A549 (cell line): ENCODE data around the gene KRT38. TPM values are rescaled to one million over a fixed set of nuclear protein-coding genes. Genes with fewer than 3 reads are reported as not detected.
"Not testable (repeated sequence)": the region's sequence is repeated elsewhere in the genome, so short reads cannot be mapped to it uniquely, and the experiment has no call there.

Experiments used
- ATAC-seq, 2 experiments: fragments of 200-7000 bp in 1 of 2; fragments of >200 bp in 1 of 2; cut with Nextera tagmentation in 1 of 2; cut with Tn5 transposase in 1 of 2; 3 replicates each; pipeline versions ENCODE4 v1.8.0 to v1.9.1; 2018 to 2020; ENCODE audit warnings: mild to moderate bottlenecking in 1 of 2, moderate library complexity in 1 of 2
- CTCF ChIA-PET: fragments of 300-600 bp; sonication (Branson Sonifier 250); formaldehyde crosslinking; extraction: SDS; loops from one replicate; lab custom pipeline; 2021; ENCODE audit warnings: antibody characterized with exemption, inconsistent platforms; lab: Yijun Ruan, JAX
- POLR2A ChIA-PET: fragments of 350-600 bp; formaldehyde crosslinking; extraction: SDS; loops from one replicate; lab custom pipeline; 2021; ENCODE audit warnings: antibody characterized with exemption, inconsistent platforms; lab: Yijun Ruan, JAX
- DNase-seq, 2 experiments: peaks; one replicate each; pipeline versions ENCODE4 v3.0.0 to v3.0.0-alpha.2; 2011 to 2016; ENCODE audit warnings: low read depth in 1 of 2, low spot score in 1 of 2
- FAIRE-seq: peaks from 2 replicates; lab custom pipeline; 2011; peaks lifted over from hg19 to GRCh38; lab: Jason Lieb, UNC
- H3K27ac ChIP-seq, 2 experiments: fragments of >200 bp; sonication (Bioruptor Twin); formaldehyde crosslinking; 3 replicates each; pipeline ENCODE4 v1.5.1; 2016 to 2017
- H3K4me1 ChIP-seq: fragments of >200 bp; sonication (Bioruptor Twin); formaldehyde crosslinking; 3 replicates; pipeline ENCODE4 v1.6.1; 2016
- H3K4me2 ChIP-seq: fragments of >200 bp; sonication (Bioruptor Twin); formaldehyde crosslinking; 3 replicates; pipeline ENCODE4 v1.6.1; 2016
- H3K4me3 ChIP-seq: fragments of >200 bp; sonication (Bioruptor Twin); formaldehyde crosslinking; 3 replicates; pipeline ENCODE4 v1.5.1; 2016
- H3K9me3 ChIP-seq: fragments of >200 bp; sonication (Bioruptor Twin); formaldehyde crosslinking; 3 replicates; pipeline ENCODE4 v1.6.1; 2016
- CBX8 ChIP-seq: fragments of 200-600 bp; sonication (generic); IDR thresholded peaks from 2 replicates; pipeline ENCODE4 v1.6.1; 2016
- EHF ChIP-seq: fragments of 250-450 bp; sonication (Bioruptor Pico); IDR thresholded peaks from 2 replicates; pipeline ENCODE4 v1.5.0; 2020; ENCODE audit warnings: mild to moderate bottlenecking
- FOSL2 ChIP-seq, 2 experiments: fragments of 450-650 bp in 1 of 2; fragments of >200 bp in 1 of 2; sonication (Bioruptor Twin) in 1 of 2; formaldehyde crosslinking; IDR thresholded peaks; 2 replicates each; pipeline versions ENCODE4 v1.5.0 to v1.6.1; 2016 to 2020; ENCODE audit warnings: mild to moderate bottlenecking in 1 of 2, moderate library complexity in 1 of 2
- FOXS1 ChIP-seq: fragments of 250-450 bp; sonication (Bioruptor Pico); IDR thresholded peaks from 2 replicates; pipeline ENCODE4 v1.5.0; 2020; ENCODE audit warnings: mild to moderate bottlenecking, moderate library complexity
- GATA3 ChIP-seq: IDR thresholded peaks from 2 replicates; pipeline ENCODE4 v1.6.1; 2012; ENCODE audit warnings: borderline replicate concordance
- HDAC2 ChIP-seq: fragments of 200-600 bp; sonication (generic); IDR thresholded peaks from 2 replicates; pipeline ENCODE4 v1.6.1; 2016
- HOXA7 ChIP-seq: fragments of 250-450 bp; sonication (Bioruptor Pico); IDR thresholded peaks from 2 replicates; pipeline ENCODE4 v1.5.0; 2020; ENCODE audit warnings: mild to moderate bottlenecking, moderate library complexity
- MAZ ChIP-seq: fragments of 150-350 bp; IDR thresholded peaks from 2 replicates; pipeline ENCODE4 v1.6.1; 2014; ENCODE audit warnings: antibody characterized with exemption, low read depth, low read length, borderline replicate concordance
- MYC ChIP-seq: IDR thresholded peaks from 2 replicates; pipeline ENCODE4 v1.6.1; 2012; ENCODE audit warnings: mild to moderate bottlenecking, inconsistent platforms, low read length, improper control_type of control experiment, borderline replicate concordance
- POLR2AphosphoS2 ChIP-seq: conservative IDR thresholded peaks from 2 replicates; pipeline ENCODE4 v1.6.1; 2012; ENCODE audit warnings: low read length, improper control_type of control experiment, inconsistent platforms
- RAD21 ChIP-seq, 2 experiments: fragments of >200 bp in 1 of 2; sonication (Bioruptor Twin) in 1 of 2; formaldehyde crosslinking in 1 of 2; IDR thresholded peaks in 1 of 2; conservative IDR thresholded peaks in 1 of 2; 2 replicates in 1 of 2; 3 replicates in 1 of 2; pipeline ENCODE4 v1.6.1; 2012 to 2018; ENCODE audit warnings: inconsistent platforms in 1 of 2
- RCOR1 ChIP-seq: fragments of 150-350 bp; IDR thresholded peaks from 2 replicates; pipeline ENCODE4 v1.6.1; 2014; ENCODE audit warnings: antibody characterized with exemption, low read length, low read depth
- RNF2 ChIP-seq: fragments of 200-600 bp; sonication (generic); IDR thresholded peaks from 2 replicates; pipeline ENCODE4 v1.6.1; 2016; ENCODE audit warnings: low read depth, mild to moderate bottlenecking, antibody characterized with exemption, moderate library complexity, borderline replicate concordance
- SMC3 ChIP-seq: fragments of >200 bp; sonication (Bioruptor Twin); formaldehyde crosslinking; IDR thresholded peaks from 3 replicates; pipeline ENCODE4 v1.6.1; 2018; ENCODE audit warnings: inconsistent platforms
- WGBS: methylation state at CpG from one replicate; pipeline ENCODE4 v1.1.6; 2017; ENCODE audit errors: missing lambda C conversion rate; 5-methylcytosine and 5-hydroxymethylcytosine counted together
- polyA plus RNA-seq, 4 experiments: library from polyadenylated mRNA; depleted of rRNA in 3 of 4; stranded (reverse); fragments of >200 nt; fragmentation: RNase III in 1 of 4; extraction: RNeasy Plus Mini Kit Qiagen cat#74134 plus additional on column Dnase treatment in 1 of 4; gene quantifications; 2 replicates in 3 of 4; 3 replicates in 1 of 4; pipeline ENCODE4 v1.2.3, GENCODE V29; 2011 to 2017
- TF ChIP-seq, protein P1 (sequence below): IDR thresholded peaks from 2 replicates; pipeline ENCODE4 v1.6.1; 2012; ENCODE audit warnings: low read depth, borderline replicate concordance
- TF ChIP-seq, protein P2 (sequence below): fragments of 250-450 bp; sonication (Bioruptor Pico); IDR thresholded peaks from 2 replicates; pipeline ENCODE4 v1.5.0; 2021; ENCODE audit warnings: mild to moderate bottlenecking, moderate library complexity, borderline replicate concordance

Gene KRT38
- polyA plus RNA-seq, 2 of the 4 experiments (the other 2 are of a cell fraction) = not detected

DNA sequence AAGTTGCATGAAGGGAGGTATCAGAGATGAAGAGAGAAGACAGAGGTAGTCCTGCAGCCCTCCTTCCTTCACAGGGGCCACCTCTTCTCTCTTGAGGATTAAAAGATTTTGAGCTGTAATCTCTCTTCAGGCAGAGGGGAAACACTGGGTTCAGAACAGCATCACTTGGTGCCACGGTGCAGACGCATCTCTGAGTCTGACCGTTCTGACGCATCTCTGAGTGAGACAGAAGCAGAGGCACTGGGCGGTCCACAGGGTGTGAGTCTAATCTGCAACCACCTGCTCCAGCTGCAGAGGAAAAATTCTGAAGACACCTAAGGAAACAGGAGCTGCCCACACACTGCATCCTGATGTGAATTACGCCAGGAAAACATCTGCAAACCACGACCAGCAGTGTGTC lies 11.1 kb downstream of the KRT38 start (continued):
- TF ChIP-seq EHF (CRISPR knock-in tag) = no peak

DNA sequence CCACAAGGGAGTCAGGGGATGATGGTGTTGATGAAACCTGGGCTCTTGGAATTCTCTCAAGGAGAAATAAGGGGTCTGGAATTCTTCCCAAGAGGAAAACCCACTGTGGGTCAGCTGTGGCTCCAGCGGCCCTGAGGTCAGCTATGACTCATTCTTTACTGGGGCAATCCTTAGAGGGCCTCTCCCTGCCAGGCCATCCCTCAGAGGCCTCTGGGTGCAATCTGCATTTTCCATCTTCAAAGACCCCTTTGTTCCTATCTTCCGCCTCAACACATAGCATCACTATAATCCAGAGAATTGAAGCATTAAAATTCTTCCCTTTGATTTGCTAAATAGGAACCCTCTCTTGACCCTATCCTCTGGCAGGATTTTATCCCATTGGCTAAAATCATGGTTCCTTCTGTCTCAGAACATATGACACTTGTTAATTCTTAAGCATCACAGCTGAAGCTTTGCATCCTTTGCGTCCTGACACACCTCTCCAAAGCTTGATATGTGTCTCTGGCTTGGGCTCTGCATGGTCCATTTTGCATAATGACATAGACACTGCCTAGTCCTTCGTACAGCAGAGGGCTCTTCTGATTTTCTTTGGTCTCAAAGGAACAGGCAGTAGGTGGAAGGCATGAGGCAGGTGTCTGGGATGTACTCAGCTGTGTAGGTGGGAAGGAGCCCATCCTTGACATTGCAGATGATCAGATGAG lies 12.0 kb downstream of the KRT38 start:
- Histone ChIP-seq H3K9me3 (no peaks in the 10 kb centered on the region), H3K4me2 (no peak overlapping the region), H3K4me3 (no peak overlapping the region), H3K4me1 (no peaks in the 10 kb centered on the region), H3K27ac (no peak overlapping the region)
- FAIRE-seq (no peak), ATAC-seq (0 out of 6 replicates have a peak, but pooled peaks of 1 of the 2 experiments have one; percentile 59), DNase-seq (no peak)
- WGBS = 57% methylated on average over 4 of the region's 4 CpGs
- TF ChIP-seq RCOR1 = no peak
- TF ChIP-seq FOSL2 (IDR thresholded peaks at IDR 0.05) = no peak
- peak; percentile 39; the same call in 1 of the 2 replicates for TF ChIP-seq FOSL2 (CRISPR knock-in tag; IDR thresholded peaks at IDR 0.05)
- ChIA-PET CTCF (interaction anchor here (1.3 to 1.4 kb wide), 2 partner anchors 11 to 220 kb away, joined by 3 to 5 read pairs; no protein-coding TSS in a partner anchor), POLR2A (no interaction called here)

DNA sequence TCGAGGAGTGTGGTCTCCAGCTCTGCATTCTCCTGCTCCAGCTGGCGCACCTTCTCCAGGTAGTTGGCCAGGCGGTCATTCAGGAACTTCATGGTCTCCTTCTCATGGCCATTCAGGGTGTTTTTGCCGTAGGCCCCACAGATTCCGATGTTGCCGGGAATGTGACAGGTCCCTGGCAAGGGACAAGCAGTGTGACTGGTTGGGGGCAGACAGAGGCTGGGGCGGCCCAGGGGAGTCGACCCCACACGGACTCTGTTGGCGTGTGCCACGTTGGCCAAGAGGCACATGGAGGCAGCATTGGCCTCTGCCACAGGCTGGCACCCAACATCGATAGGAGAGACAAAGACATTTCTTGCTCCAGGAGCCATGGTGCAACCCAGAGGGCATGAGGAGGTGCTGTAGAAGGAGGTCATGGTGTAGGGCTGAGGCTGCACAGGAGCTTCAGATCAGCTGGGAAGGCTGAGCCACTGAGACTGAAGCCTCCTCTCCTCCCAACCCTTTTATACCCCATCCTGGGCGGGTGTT lies 16.6 kb downstream of the KRT38 start, which contains the start of gene KRT37:
TSS of gene KRT37 (minus strand) at position 475 of the 525 bp plus-strand sequence. CDS start at position 413, 62 bp downstream.
- CTCF ChIA-PET = interaction anchor here (1.0 to 2.0 kb wide), 5 partner anchors 8 to 224 kb away, joined by 3 to 5 read pairs (median 4); no protein-coding TSS in a partner anchor
- Histone ChIP-seq H3K4me2 (no peak within 1 kb of the TSS), H3K9me3 (no peaks in the 10 kb centered on the region), H3K4me3 (no peak within 1 kb of the TSS), H3K27ac (no peak within 1 kb of the TSS), H3K4me1 (0 out of 3 replicates have a peak, but pooled peaks cover 4% of the 10 kb centered on the region)
- TF ChIP-seq RAD21 (conservative IDR thresholded peaks at IDR 0.05 in 1 of 2, IDR thresholded peaks at IDR 0.05 in 1 of 2) (no peak), SMC3 (no peak), RCOR1 (no peak), RNF2 (no peak), HOXA7 (CRISPR knock-in tag) (no peak), FOXS1 (no peak), GATA3 (no peak), EHF (CRISPR knock-in tag) (no peak), MYC (no peak), POLR2AphosphoS2 (no peak), MAZ (no peak), HDAC2 (no peak), CBX8 (no peak)
- TF ChIP-seq, protein P1, sequence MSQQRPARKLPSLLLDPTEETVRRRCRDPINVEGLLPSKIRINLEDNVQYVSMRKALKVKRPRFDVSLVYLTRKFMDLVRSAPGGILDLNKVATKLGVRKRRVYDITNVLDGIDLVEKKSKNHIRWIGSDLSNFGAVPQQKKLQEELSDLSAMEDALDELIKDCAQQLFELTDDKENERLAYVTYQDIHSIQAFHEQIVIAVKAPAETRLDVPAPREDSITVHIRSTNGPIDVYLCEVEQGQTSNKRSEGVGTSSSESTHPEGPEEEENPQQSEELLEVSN = no peak
- TF ChIP-seq, protein P2, sequence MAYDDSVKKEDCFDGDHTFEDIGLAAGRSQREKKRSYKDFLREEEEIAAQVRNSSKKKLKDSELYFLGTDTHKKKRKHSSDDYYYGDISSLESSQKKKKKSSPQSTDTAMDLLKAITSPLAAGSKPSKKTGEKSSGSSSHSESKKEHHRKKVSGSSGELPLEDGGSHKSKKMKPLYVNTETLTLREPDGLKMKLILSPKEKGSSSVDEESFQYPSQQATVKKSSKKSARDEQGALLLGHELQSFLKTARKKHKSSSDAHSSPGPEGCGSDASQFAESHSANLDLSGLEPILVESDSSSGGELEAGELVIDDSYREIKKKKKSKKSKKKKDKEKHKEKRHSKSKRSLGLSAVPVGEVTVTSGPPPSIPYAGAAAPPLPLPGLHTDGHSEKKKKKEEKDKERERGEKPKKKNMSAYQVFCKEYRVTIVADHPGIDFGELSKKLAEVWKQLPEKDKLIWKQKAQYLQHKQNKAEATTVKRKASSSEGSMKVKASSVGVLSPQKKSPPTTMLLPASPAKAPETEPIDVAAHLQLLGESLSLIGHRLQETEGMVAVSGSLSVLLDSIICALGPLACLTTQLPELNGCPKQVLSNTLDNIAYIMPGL (CRISPR knock-in tag) = no peak
- no peak for FAIRE-seq
- 74% methylated on average over 8 of the region's 13 CpGs for whole genome bisulfite sequencing
- no peak for ATAC-seq
- no peak for DNase-seq
- POLR2A ChIA-PET = no interaction called here

DNA sequence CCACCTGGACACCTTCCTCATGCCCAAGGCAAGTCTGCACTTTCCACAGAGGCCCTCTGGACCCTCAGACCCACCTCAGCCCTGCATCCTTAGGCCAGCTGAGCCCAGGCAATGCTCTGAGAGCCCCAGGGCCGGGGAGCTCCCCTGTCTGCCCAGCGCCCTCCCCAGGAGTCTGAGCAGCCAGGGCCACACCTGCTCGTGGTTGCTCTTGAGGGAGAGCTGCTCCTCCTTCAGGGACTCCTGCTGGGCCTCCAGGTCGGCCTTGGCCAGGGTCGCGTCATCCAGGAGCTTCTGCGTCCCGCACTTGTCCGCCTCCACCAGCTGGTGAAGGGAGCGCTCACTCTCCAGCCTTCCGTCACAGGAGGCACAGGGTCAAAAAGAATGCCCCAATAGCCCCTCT lies 18.2 kb downstream of the KRT38 start:
- ATAC-seq, H3K9me3 ChIP-seq, H3K27ac ChIP-seq, H3K4me2 ChIP-seq, FAIRE-seq, POLR2A ChIA-PET, H3K4me3 ChIP-seq, H3K4me1 ChIP-seq, DNase-seq: not testable (repeated sequence)
- CTCF ChIA-PET = interaction anchor here (1.0 to 1.8 kb wide), 3 partner anchors 17 to 65 kb away, joined by 3 to 4 read pairs (median 3); no protein-coding TSS in a partner anchor
- WGBS = 71% methylated on average over 9 of the region's 11 CpGs
